Stimulated activated CD8-positive, alpha-beta memory T cell treated with anti-CD3 and anti-CD28 coated beads, Interleukin-7, amount 100 ng/mL, for 48 hours (primary cell): ENCODE data around the gene C9orf40.
A peak's percentile ranks its signal among the peaks of the same experiment; 100 is the strongest.

Source experiments
- DNase-seq, 2 donors: peaks; one replicate each; pipeline ENCODE4 v3.0.0-alpha.2; 2020; ENCODE audit warnings: low read depth in 1 of 2; ENCODE audit errors: extremely low read depth in 1 of 2

Gene C9orf40

DNA sequence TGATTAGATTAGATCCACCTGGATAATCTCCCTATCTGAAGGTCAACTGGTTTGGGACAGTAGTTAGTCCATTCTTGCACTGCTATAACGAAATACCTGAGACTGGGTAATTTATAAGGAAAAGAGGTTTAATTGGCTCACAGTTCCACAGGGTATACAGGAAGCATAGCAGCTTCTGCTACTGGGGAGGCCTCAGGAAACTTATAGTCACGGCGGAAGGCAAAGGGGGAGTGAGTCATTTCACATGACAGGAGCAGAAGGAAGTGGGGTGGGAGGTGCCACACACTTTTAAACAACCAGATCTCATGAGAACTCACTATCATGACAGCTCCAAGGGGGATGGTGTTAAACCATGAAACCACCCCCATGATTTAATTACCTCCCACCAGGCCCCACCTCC, 9.9 kb downstream of the C9orf40 start:
- DNase-seq = peak in 1 of 2 donors; percentile 5

- no peak for DNase-seq
These were observed 12.1 kb downstream of the C9orf40 start for GRCh38 chr9:74940600-74940999.

- DNase-seq = no peak
These were observed 17.7 kb downstream of the C9orf40 start for GRCh38 chr9:74935008-74935407.

DNA sequence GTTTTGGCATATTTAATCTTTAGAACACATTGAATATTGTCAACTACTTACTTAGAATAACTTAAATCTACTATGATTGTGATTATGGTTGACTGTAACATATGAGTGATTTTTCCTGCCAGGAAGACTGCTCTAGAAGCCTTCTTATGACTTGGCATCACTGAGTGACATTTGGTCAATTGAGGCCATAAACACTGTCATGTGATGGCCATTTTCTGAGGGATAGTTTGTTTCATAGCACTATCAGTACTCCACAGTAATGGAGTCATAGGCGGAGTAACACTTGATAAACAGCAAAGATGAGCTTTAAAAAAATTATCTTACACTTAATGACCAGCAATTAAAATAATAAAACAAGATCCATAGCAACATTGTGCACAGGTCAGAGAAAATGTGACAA, 31.0 kb downstream of the C9orf40 start:
- no peak for DNase-seq

GRCh38 chr9:74920944-74921626, 31.6 kb downstream of the C9orf40 start:
- DNase-seq = no peak

DNA sequence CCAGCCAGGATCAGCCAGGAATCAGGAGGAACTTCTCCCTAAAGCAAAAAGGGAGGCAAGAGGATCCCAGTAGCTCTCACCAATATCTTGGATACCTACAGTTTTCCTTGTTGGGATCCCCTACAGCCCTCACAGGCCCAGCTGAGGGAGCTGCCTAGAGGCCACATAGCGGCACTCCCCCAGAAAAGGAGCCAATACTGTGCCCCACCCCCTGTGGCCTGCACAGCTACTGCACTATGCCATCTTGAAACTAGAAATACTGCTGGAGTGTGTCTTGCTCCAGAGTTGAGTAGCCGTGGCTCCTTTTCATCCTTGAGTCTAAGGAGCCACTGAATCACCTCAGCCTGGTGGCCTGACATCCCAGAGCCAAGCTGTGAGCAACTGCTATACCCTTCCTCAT, 42.7 kb downstream of the C9orf40 start:
- no peak for DNase-seq

DNA sequence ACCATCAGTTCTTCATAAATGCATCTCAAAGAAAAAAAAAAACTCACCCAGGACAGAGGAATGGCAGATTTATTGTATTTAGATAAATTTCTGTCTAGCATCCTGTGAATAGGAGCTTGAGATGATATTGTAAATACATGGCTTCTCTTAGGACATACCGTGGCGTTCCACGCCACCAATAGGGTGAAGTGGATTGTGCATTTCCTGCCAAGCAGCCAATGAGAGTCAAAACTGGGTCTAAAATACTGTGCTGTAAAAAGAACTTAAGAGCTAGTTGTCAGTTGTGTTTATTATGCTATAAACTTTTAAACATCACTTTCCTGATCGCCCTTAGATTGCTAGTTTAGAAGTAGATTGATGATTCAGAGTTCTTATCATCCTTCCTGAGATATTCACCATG, 44.0 kb downstream of the C9orf40 start:
- no peak for DNase-seq

- DNase-seq = no peak
These were observed 45.6 kb downstream of the C9orf40 start for GRCh38 chr9:74907085-74907484.

DNA sequence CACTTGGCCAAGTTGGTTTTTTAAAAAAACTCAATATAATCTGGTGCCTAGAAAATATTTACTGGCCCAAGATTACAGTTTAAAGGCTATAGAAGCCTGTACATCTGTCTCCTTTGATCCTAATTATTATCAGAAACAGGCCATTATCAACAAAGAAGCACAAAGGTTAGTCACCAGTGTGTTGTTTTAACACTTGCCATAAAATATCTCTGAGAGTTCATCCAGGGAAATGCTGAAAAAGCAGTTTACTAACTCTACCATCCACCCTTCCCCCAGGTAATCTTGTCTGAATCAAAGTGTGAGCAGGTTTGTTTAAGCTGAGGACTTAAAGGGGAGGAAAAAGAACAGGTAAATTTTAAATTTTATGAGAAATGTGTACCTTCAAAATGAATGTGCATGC, 51.7 kb downstream of the C9orf40 start:
- no peak for DNase-seq
